Panc1 (cell line): ENCODE results near the gene PEX6. TPM values are rescaled to one million over a fixed set of nuclear protein-coding genes. Genes with fewer than 3 reads are reported as not detected.
A peak's percentile ranks its signal among the peaks of the same experiment; 100 is the strongest.

ENCODE experiments used
- ATAC-seq: fragments of 200-7000 bp; cut with Tn5 transposase; 2 replicates; pipeline ENCODE4 v1.9.1; 2020; ENCODE audit warnings: mild to moderate bottlenecking, moderate library complexity
- BruUV-seq: library from RNA; stranded (reverse); fragments of 400-500 nt; replicated peaks from 2 replicates; lab custom pipeline; 2021; lab: Mats Ljungman, UMichigan
- CTCF ChIA-PET: fragments of 300-600 bp; sonication (Branson Sonifier 250); formaldehyde crosslinking; loops from one replicate; lab custom pipeline; 2022; ENCODE audit warnings: antibody characterized with exemption; lab: Charles Lee
- POLR2A ChIA-PET: fragments of 300-600 bp; sonication (Branson Sonifier 250); formaldehyde crosslinking; loops from one replicate; lab custom pipeline; 2022; ENCODE audit warnings: antibody characterized with exemption; lab: Charles Lee
- DNase-seq: peaks from one replicate; pipeline ENCODE4 v3.0.0-alpha.2; 2010; ENCODE audit warnings: low read depth, low spot score
- H3K27ac ChIP-seq: 2 replicates; pipeline ENCODE4 v1.5.1; 2011; ENCODE audit warnings: mild to moderate bottlenecking, low read length, inconsistent platforms
- H3K27me3 ChIP-seq: fragments of 200-500 bp; sonication (Bioruptor generic); 2 replicates; pipeline ENCODE4 v1.6.0; 2014; ENCODE audit warnings: low read length, inconsistent platforms; ENCODE audit not compliant: control insufficient read depth, insufficient read depth
- H3K36me3 ChIP-seq: fragments of 200-500 bp; sonication (Bioruptor generic); 2 replicates; pipeline ENCODE4 v1.5.1; 2014; ENCODE audit warnings: inconsistent platforms, mild to moderate bottlenecking, low read length, moderate library complexity; ENCODE audit not compliant: control insufficient read depth, insufficient read depth
- H3K4me1 ChIP-seq: 2 replicates; pipeline ENCODE4 v1.5.1; 2011; ENCODE audit warnings: inconsistent platforms, mild to moderate bottlenecking, low read length, moderate library complexity; ENCODE audit not compliant: control insufficient read depth, insufficient read depth
- H3K4me3 ChIP-seq, 2 experiments: 2 replicates each; pipeline ENCODE4 v1.5.1; 2011 to 2012; ENCODE audit warnings: low read depth in 2 of 2, low read length in 2 of 2, mild to moderate bottlenecking in 2 of 2, inconsistent platforms in 1 of 2, moderate library complexity in 1 of 2
- H3K9me3 ChIP-seq: fragments of 200-500 bp; sonication (Bioruptor generic); 2 replicates; pipeline ENCODE4 v1.5.1; 2014; ENCODE audit warnings: low read depth, mild to moderate bottlenecking, inconsistent platforms, low read length, moderate library complexity; ENCODE audit not compliant: control insufficient read depth, insufficient read depth
- CTCF ChIP-seq: fragments of 450-650 bp; IDR thresholded peaks from 2 replicates; pipeline ENCODE4 v1.5.1; 2017; ENCODE audit warnings: mild to moderate bottlenecking
- POLR2AphosphoS5 ChIP-seq: IDR thresholded peaks from 2 replicates; pipeline ENCODE4 v1.6.1; 2012; ENCODE audit warnings: mild to moderate bottlenecking, low read depth, low read length, moderate library complexity
- REST ChIP-seq, 2 experiments: IDR thresholded peaks; 2 replicates each; pipeline ENCODE4 v1.6.1; 2011 to 2012; ENCODE audit warnings: low read depth in 2 of 2, control low read depth in 1 of 2, low read length in 1 of 2, mild to moderate bottlenecking in 1 of 2, moderate library complexity in 1 of 2; ENCODE audit not compliant: insufficient read depth in 1 of 2
- SIN3A ChIP-seq: IDR thresholded peaks from 2 replicates; pipeline ENCODE4 v1.6.1; 2012; ENCODE audit warnings: low read depth, mild to moderate bottlenecking, low read length, moderate library complexity, borderline replicate concordance; ENCODE audit not compliant: insufficient read depth
- TCF7L2 ChIP-seq: IDR thresholded peaks from 2 replicates; pipeline ENCODE4 v1.6.1; 2011; ENCODE audit warnings: mild to moderate bottlenecking, low read depth, low read length, inconsistent platforms
- in situ Hi-C: cut with HindIII; loops from 2 replicates; pipeline ENCODE4 v1.10.0; 2016; ENCODE audit warnings: low sequenced_read_pairs, low pct_unique_long_range_greater_than_20kb
- intact Hi-C: fragments of 100-400 bp; cut with micrococcal nuclease; formaldehyde crosslinking; loops from one replicate; pipeline ENCODE4 v1.10.0; 2022; ENCODE audit not compliant: unreplicated experiment
- total RNA-seq: library from RNA; stranded (reverse); gene quantifications from one replicate; pipeline ENCODE4 v1.2.1, GENCODE V29; 2021; ENCODE audit not compliant: unreplicated experiment

The PEX6 gene
- total RNA-seq, 1 experiment from 2014 or later = 21.7 TPM

- H3K4me3 ChIP-seq = no peak overlapping the region
- CTCF ChIA-PET = interaction anchor here (0.6 to 0.7 kb wide), 2 partner anchors 48 to 121 kb away, joined by 3 read pairs; no protein-coding TSS in a partner anchor
- in situ Hi-C loops = no loop called here
- H3K27me3 ChIP-seq = no peaks in the 10 kb centered on the region
- BruUV-seq = no TSS peak
- POLR2A ChIA-PET = no interaction called here
- H3K4me1 ChIP-seq = no peaks in the 10 kb centered on the region
- no peak overlapping the region for H3K27ac ChIP-seq
- DNase-seq = no peak
- no peaks in the 10 kb centered on the region for H3K9me3 ChIP-seq
- TF ChIP-seq REST (IDR thresholded peaks at IDR 0.05; ENCODE audit: insufficient read depth in 1 of 2, low read depth in 2 of 2, low read length in 1 of 2) = no peak
- TF ChIP-seq CTCF = no peak
- no peak for TF ChIP-seq TCF7L2
- TF ChIP-seq POLR2AphosphoS5 = no peak
- no peak for TF ChIP-seq SIN3A
- intact Hi-C loops = no loop called here
- H3K36me3 ChIP-seq = no peaks in the 10 kb centered on the region
- peak; percentile 49; the same call in 1 of the 2 replicates for ATAC-seq
Measured at GRCh38 chr6:42916288-42916687, 62.7 kb downstream of the PEX6 start.

GRCh38 chr6:42915732-42916131, 63.2 kb downstream of the PEX6 start, which contains the start of gene PTCRA:
Gene PTCRA, plus strand, starts transcription at chr6:42916053. Its CDS starts 17 bp downstream, at chr6:42916070.
- TF ChIP-seq TCF7L2 = no peak
- no peak for TF ChIP-seq POLR2AphosphoS5
- no peak for TF ChIP-seq SIN3A
- no peak for TF ChIP-seq CTCF
- no peak for TF ChIP-seq REST (IDR thresholded peaks at IDR 0.05; ENCODE audit: insufficient read depth in 1 of 2, low read depth in 2 of 2, low read length in 1 of 2)
- Histone ChIP-seq H3K27me3 (no peaks in the 10 kb centered on the region), H3K4me3 (no peak within 1 kb of the TSS), H3K36me3 (no peaks in the 10 kb centered on the region), H3K27ac (no peak within 1 kb of the TSS), H3K4me1 (no peaks in the 10 kb centered on the region), H3K9me3 (no peaks in the 10 kb centered on the region)
- ChIA-PET POLR2A (interaction anchor here (0.6 kb wide), 1 partner anchor 478 kb away, joined by 7 read pairs; no protein-coding TSS in a partner anchor), CTCF (no interaction called here)
- BruUV-seq = no TSS peak
- in situ Hi-C loops = no loop called here
- 0 out of 2 replicates have a peak, but pooled peaks have one; percentile 32 for ATAC-seq
- intact Hi-C loops = no loop called here
- DNase-seq = no peak
